ENCODE data around the gene LHFPL6. TPM values are rescaled to one million over a fixed set of nuclear protein-coding genes. Genes with fewer than 3 reads are reported as not detected.

The LHFPL6 gene
- total RNA-seq, 1 experiment from 2014 or later = 25.7 TPM

- in situ Hi-C loops (cut with HindIII; ENCODE audit: low pct_unique_long_range_greater_than_20kb, low sequenced_read_pairs) = no loop called here
- DNase-seq (ENCODE audit: low read depth, low spot score) (no peak), ATAC-seq (no peak)
- BruUV-seq (replicated peaks) = no TSS peak
- CTCF ChIA-PET = interaction anchor here (0.6 kb wide), 1 partner anchor 129 kb away, joined by 4 read pairs; no protein-coding TSS in a partner anchor
- no peaks in the 10 kb centered on the region for H3K36me3 ChIP-seq (ENCODE audit: control insufficient read depth, insufficient read depth, low read length)
- intact Hi-C loops (cut with micrococcal nuclease; ENCODE audit: unreplicated experiment) = no loop called here
- H3K4me3 ChIP-seq (ENCODE audit: low read depth in 2 of 2, low read length in 2 of 2) = no peak overlapping the region
- POLR2A ChIA-PET = no interaction called here
- H3K27ac ChIP-seq (ENCODE audit: low read length) = no peak overlapping the region
- H3K27me3 ChIP-seq (ENCODE audit: control insufficient read depth, insufficient read depth, low read length) = no peaks in the 10 kb centered on the region
- no peaks in the 10 kb centered on the region for H3K9me3 ChIP-seq (ENCODE audit: control insufficient read depth, insufficient read depth, low read depth, low read length)
- TF ChIP-seq REST (IDR thresholded peaks at IDR 0.05; ENCODE audit: insufficient read depth in 1 of 2, low read depth in 2 of 2, low read length in 1 of 2) = no peak
- TF ChIP-seq SIN3A (IDR thresholded peaks at IDR 0.05; ENCODE audit: borderline replicate concordance, insufficient read depth, low read depth, low read length) = no peak
- no peak for TF ChIP-seq CTCF (IDR thresholded peaks at IDR 0.05)
- H3K4me1 ChIP-seq (ENCODE audit: control insufficient read depth, insufficient read depth, low read length) = no peaks in the 10 kb centered on the region
These were observed 150.6 kb downstream of the LHFPL6 start for GRCh38 chr13:39452417-39452816.

GRCh38 chr13:39451860-39452301, 151.1 kb downstream of the LHFPL6 start:
- Histone ChIP-seq H3K36me3 (ENCODE audit: control insufficient read depth, insufficient read depth, low read length) (no peaks in the 10 kb centered on the region), H3K9me3 (ENCODE audit: control insufficient read depth, insufficient read depth, low read depth, low read length) (no peaks in the 10 kb centered on the region), H3K4me3 (ENCODE audit: low read depth in 2 of 2, low read length in 2 of 2) (no peak overlapping the region), H3K27ac (ENCODE audit: low read length) (no peak overlapping the region), H3K4me1 (ENCODE audit: control insufficient read depth, insufficient read depth, low read length) (no peaks in the 10 kb centered on the region), H3K27me3 (ENCODE audit: control insufficient read depth, insufficient read depth, low read length) (no peaks in the 10 kb centered on the region)
- CTCF ChIA-PET = no interaction called here
- POLR2A ChIA-PET = no interaction called here
- intact Hi-C loops (cut with micrococcal nuclease; ENCODE audit: unreplicated experiment) (no loop called here), in situ Hi-C loops (cut with HindIII; ENCODE audit: low pct_unique_long_range_greater_than_20kb, low sequenced_read_pairs) (no loop called here)
- no peak for TF ChIP-seq SIN3A (IDR thresholded peaks at IDR 0.05; ENCODE audit: borderline replicate concordance, insufficient read depth, low read depth, low read length)
- TF ChIP-seq REST (IDR thresholded peaks at IDR 0.05; ENCODE audit: insufficient read depth in 1 of 2, low read depth in 2 of 2, low read length in 1 of 2) = no peak
- TF ChIP-seq TCF7L2 (IDR thresholded peaks at IDR 0.05; ENCODE audit: low read depth, low read length) = no peak
- no peak for ATAC-seq
- no peak for DNase-seq (ENCODE audit: low read depth, low spot score)
- BruUV-seq (replicated peaks) = no TSS peak

Data from Panc1 (cell line).